ENCODE data around the gene LELP1.

LELP1 gene

DNA sequence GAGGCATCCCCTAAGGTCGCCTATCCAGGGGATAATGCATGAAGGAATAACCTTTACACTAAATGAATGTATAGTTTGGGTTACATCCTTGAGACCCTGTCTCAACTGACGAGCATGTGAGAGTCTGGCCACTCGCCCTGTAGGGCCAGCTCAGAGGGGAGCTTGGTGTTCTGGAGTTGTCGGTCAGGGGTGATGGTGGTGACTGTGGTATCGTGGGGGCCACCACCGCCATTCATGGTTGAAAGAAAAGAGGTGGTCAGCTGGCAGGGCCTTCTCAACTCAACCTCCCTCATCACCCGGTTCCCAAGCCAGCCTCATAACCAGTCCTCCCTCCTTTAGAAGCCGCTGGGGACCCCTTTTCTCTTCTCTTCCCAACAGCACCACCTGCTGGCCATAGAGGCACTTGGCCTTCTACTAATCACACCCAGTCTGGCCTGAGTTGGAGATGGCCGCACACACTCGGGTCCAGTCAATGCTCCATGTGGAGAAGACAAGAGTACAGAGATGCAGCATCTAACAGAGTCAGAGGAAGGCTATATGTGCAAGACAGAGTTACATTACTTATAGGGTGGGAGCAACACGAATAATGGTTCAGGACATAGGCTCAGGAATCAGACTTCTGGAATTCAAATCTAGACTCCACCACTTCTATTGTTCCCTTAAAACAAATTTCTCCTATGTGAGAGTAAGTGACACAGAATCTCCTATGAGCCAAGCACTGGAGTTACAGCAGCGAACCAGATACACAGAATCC, 26.0 kb downstream of the LELP1 start:
- peak; percentile 58 for DNase-seq

DNA sequence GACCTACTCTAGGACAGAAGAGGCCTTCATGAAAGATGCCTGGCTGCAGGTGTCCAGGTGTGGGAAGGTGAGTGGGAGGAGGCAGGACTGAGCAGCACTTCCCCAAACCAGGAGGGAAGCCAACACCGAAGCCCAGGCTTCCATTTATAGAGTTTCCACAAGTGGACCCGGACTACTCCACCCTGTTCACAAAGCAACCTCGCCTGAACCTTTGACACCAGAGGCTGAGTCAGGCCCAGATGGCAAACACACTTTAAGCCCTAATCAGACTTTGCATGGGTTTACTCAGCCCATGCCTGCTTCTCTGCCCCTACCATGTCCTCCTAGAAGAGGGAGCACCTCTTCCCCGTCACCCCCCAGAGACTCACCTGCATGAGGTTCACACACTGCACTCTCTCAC, 28.1 kb downstream of the LELP1 start:
- no peak for DNase-seq

DNA sequence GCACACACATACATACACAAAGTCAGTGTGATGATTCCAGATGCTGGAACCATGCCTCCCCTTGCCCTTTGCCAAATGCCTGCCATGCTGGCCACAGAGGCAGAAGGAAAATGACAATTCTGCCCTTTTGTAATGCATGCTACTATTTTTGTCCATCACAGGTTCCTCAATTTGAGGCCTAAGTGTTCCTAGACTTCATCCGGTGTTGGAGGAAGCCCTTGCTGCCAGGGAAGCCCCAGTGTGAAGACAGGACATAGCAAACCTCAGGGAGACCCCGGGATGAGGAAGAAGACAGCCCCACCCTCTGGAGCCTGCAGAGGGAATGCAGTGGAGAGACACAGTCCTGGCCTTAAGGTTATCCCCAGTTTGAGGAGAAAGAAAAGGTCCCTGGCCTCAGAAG, 28.6 kb downstream of the LELP1 start:
- DNase-seq = no peak

DNA sequence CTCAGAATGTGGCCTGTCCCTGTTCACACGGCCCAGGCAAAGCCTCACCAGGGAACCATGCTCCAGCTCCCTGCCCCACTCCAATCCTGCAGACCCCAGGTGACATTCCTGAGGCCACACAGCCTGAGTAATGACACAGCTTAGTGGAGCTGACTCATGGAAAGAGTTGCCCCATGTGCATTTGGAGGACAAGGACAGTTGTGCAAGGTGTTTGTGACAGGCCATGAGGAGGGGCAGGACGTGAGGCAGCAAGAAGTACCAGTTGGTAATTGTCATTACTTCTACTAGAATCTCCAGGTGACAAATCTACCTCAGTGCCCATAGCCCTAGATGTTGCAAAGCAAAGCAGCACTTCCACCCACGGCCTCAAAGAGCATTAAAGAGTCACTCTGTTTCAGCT, 29.3 kb downstream of the LELP1 start:
- DNase-seq = no peak

DNA sequence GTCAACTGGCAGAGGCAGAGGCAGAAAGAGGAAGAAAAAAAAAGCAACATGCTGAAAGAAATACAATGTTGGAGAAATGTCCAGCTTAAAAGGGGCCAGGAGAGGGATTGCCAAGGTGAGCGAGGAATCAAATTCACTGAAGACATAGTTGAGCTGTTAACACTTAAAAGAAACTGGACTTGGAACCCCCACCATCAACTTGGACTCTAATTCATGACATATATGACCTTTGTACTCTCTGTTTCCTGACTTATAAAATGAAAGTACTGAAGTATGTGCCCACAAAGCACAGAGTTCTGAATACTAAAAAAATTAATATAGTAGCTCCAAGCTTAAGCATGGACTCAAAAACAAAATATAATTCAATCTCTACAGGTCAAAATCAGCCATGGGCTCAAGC, 30.2 kb downstream of the LELP1 start:
- no peak for DNase-seq

DNA sequence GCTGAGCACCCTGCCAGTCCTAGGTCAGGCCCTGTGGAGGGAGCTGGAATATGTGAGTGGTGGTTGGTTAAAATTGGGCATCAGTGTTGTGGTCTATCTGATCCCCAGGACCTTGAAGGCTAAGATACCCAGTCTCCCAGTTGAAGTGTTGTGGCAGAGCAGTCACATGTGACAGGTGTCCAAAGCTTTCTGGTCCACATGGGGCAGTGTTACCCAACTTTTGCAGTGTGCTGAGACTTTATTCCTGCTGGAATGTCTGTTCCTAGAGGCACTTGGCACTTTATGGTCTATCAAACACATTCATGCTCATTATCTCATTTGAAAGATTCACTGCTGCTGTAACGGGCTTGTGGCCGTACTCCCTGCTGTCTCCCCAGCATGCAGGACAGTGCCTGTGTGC, 35.3 kb downstream of the LELP1 start:
- peak; percentile 20 for DNase-seq

DNA sequence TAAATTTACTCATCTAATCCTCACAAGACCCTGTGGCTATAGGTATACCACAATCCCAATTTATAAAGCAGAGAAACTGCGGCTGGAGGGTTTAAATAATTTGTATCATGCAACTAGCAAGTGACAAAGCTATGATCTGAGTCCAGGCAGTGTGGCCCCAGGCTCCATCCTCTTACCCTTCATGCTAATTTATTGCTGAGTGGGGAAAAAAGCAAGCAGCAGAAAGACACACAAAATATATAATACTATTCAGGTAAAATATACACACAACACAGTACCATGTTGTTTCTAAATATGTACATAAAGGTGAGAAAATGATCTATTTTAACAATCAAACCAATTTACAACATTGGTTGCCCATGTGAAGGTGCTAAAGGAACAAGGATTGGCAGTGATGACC, 38.9 kb downstream of the LELP1 start:
- DNase-seq = no peak

DNA sequence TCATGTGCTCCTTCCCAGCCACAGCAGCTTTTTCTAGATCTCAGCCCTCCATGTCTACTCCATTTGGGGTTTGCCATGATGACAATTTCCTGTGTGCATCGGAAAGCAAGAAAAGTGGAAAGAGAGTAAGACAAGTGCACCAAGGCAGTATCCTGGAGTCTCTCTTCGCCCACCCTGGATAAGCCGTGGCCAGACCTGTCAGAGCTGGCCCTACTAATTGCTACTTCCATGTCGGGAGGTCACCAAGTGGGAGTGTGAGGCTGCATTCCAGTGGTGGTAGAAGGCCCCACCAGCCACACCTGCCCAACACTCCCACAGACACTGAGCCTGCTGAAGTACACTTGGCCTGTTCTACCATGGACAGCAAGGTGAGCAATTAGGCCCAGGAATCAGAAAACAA, 42.2 kb downstream of the LELP1 start:
- no peak for DNase-seq

DNA sequence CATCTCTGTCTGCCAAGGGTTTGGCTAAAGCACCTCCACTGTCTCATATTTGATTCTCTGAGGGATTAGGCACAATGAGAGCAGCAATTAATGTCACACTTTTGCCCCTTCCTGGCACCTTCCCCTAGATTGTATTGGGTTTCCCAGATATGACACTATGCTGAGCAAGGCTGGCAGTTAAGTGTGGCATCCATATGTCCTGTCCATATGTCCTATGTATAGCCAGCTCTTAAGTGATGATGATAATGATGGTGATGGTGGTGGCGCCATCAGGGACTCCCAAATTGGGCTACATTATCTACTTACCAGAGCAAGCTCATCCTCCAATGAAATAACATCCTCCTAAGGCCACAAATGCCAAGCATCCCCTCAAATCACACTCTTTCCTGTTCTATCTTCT, 42.8 kb downstream of the LELP1 start:
- no peak for DNase-seq

DNA sequence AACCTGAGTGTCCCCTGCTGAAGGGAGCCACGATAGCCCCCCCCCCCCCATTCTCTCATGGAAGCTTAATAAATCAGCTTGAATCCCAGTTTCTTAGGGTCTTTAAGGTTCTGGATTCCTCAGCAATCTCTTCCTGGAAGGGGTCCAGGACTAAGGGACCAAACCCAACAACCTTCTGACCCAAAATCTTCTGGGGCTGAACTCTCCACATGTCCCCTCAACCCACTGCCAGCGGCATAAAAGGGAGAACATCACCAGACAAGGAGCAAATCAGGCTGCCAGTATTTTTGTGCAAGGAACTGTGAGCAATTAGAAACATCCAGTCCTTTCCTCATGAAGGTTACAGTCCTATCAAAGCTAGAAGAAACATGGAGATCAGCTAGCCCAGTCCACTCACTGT, 43.6 kb downstream of the LELP1 start:
- no peak for DNase-seq

DNA sequence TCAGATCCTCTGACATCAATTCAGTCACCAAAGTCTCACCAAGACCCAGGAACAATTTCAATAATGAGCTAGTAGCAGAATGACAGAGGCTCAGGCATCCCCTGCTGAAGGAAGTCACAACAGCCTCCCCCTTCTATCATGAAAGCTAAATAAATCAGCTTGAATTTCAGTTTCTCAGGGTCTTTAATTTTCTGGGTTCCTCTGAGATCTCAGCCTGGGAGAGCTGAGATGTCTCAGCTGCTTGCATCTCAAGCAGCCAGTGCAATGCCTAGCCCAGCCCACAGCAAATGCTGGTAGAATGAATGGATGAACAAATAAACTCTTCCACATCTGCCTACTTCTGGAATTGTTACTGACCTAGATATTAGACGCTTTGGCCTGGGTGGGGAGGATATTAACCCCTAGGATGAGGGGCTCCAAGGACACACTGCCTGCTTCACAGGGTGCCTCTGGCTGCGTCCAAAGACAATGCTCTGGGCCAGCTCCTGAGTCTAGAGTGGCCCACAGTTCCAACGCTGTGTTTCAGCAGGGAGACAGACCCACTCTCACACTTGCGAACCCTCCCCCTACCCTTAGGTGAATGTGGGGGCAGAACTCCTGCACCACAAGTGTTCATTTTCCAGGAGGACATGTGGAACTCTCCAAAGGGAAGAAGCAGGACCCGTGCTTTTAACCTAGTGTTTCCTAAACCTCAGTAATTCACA, 45.1 kb downstream of the LELP1 start:
- no peak for DNase-seq

DNA sequence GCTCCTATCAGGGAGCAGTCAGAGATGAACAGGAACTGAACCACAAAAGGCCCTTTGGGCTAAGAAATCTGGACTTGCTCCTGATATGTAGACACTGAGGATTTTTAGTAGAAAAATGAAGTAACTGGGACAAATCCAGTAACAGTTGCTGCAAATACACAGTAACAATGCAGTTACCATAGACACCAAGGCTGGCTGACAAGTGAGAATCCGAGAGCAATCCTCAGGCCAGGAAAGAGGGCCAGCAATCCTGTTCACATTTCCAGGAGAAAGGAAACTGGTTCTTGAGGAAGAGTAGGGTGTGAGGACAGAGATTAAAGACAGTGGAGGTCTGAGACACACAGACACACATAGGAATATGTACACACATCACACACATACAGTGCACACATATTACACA, 46.9 kb downstream of the LELP1 start:
- DNase-seq = no peak

DNA sequence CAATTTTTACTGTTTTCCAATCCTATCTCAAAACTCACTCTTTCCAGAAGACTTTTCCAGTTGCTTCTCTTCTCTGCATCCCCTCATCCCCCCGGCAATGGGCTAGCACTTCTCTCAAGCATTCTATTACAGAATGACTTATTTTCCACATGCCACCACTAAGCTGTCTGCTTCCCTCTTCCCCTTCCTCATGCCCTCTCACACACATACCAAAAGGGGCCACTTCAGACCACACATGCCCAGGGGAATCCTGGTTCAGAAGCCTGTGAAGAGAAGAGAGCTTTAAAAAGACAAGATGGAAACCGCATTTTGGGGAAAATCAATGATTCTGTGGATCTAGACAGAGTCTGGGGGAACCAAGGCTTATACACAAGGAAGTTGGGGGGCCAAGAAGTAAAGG, 47.9 kb downstream of the LELP1 start:
- DNase-seq = no peak

DNA sequence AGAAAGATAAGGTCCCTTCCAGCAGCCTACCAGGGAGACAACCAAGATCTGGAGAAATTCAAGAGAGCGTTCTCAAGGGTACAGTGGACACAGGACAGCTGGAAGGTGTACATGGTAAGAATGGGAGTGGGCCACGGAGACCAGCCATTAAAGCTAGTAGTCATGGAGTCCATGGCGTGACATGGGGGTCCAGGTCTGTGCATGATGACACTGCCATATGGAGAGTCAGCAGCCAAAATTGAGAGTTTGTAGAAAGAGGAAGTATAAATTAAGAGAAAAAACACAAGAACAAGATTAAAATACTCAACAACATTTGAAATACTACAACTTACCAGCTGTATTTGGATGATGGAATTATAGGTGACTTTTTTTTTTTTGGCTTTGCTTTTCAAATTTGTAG, 48.3 kb downstream of the LELP1 start:
- DNase-seq = no peak

DNA sequence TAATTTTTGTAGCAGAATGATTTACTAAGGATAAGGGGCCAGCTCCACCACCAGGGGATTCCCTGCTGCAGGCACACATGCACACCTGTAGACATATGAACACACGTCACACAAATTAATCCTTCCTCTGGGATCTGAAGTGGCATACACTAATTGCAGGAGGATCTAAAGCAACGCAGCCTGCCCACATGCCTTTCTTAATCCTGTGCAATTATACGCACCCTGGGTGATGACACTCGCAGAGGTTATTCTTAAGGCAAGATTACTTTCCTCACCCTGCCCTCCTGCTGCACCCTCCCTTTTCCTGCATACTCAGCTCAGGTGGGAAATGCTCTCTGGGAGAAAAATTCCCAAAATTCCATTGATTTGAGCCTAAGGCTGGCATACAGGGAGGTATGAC, 48.8 kb downstream of the LELP1 start:
- no peak for DNase-seq

DNA sequence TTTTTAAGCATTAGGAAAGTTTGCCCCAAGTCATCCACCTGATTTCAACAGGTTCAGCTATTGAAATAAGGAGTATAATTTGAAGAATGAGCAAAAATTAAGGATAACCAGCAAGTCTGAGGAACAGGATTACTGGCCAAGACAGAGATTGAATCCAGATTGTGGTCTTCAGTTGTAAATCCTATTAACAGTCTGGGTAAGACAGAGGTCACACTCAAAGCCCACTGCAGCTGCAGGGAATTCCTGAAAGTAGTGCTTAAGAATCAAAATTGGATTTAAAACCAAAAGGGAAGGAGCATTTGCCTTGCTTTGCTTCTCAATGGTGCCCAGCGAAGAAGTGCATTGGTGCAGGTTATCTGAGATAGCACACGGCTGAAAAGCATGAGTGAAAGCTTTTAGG, 49.8 kb downstream of the LELP1 start:
- no peak for DNase-seq

DNA sequence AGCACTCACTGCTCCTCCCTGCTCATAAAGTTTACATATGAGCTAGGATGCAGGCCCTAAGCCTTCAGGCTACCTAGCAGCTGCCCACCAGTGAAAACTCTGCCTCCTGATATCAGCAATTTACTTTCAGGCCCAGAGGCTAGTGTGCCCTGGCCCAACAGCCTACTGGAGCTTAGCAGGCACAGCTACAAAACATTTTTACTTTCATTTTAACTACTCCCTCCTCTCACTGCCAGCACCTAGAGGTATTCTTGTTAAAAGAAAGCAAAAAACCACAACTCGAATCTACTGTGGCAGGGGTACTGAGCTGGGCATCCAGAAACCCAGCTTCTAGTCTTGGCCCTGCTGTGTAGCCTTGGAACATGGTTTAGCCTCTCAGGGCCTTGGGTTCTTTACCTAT, 50.5 kb downstream of the LELP1 start:
- no peak for DNase-seq
